Measurements from ENCODE around the gene EEF1A1.

EEF1A1 gene

GRCh38 chr6:73505142-73505541 lies 15.7 kb downstream of the EEF1A1 start:
- DNase-seq (ENCODE audit: low read depth): no peak

DNA sequence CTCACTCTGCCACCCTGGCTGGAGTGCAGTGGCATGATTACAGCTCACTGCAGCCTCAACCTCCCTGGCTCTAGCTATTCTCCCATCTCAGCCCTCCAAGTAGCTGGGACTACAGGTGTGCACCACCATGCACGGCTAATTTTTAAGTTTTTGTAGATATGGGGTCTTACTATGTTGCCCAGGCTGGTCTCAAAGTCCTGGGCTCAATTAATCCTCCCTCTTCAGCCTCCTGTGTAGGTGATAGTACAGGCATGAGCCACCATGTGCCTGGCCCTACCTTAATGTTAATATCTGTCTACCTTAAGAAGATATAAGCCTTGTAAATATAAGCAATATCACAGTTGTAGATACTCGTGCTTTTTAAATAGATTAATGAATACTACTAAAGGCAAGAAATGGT lies 16.7 kb downstream of the EEF1A1 start:
- DNase-seq (ENCODE audit: low read depth): no peak

DNA sequence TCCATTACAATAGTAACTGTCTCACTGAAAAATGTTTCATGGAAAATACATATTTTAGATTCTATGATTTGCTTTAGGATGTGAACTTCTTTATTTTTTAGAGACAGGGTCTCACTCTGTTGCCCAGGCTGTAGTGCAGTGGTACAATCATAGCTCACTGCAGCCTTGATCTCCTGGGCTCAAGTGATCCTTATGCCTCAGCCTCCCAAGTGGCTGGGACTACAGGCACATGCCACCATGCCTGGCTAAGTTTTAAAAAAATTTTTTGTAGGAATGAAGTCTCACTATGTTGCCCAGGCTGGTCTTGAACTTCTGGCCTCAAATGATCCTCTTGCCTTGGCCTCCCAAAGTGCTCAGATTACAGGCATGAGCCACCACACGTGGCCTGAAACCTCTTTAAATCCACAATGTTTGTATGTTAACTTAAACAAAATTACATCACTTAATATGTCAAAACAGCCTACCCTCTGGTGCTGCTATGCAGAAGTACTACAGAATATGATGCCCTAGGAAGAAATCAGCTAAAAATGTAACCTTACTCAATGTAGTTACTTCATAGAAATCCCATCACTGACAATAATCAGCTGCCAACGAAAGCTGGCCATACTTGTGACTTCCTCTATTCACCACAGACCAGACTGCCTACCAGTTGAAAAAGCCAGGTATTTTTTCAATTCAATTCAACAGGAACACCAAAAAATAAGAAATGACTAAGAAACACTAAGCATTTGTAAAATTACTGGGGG lies 17.6 kb downstream of the EEF1A1 start:
- no peak for DNase-seq (ENCODE audit: low read depth)

DNA sequence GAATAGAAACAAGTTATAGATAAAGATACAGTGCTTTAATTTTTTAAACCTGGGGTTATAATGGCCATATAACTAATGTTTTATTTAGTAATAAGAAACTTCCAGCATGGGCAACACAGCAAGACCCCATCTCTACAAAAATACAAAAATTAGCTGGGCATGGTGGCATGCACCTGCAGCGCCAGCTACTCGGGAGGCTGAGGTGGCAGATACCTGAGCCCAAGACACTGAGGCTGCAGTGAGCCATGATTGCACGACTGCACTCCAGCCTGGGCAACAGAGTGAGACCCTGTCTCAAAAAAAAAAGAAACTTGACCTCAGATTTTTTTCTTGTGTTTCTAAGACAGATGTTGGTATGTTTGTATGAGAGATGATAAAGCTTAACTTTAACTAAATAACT lies 22.9 kb downstream of the EEF1A1 start:
- DNase-seq (ENCODE audit: low read depth): no peak

DNA sequence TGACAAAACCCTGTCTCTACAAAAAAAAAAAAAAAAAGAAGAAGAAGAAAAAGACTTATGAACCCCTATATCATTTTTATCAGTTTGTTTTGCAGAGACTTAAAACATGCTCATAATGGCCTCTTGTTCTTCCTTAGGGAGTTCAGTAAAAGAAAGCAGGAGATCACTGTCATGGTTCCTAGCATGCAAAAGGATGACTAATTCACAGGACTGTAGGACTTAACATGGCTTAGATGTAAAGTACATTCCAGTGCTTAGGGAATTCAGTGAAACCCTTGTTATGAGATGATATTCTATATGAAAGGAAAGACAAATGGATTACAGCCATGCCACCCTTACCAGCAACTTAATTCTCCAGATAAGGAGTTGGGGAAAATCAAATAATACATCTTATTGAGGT lies 29.5 kb downstream of the EEF1A1 start:
- no peak for DNase-seq (ENCODE audit: low read depth)

DNA sequence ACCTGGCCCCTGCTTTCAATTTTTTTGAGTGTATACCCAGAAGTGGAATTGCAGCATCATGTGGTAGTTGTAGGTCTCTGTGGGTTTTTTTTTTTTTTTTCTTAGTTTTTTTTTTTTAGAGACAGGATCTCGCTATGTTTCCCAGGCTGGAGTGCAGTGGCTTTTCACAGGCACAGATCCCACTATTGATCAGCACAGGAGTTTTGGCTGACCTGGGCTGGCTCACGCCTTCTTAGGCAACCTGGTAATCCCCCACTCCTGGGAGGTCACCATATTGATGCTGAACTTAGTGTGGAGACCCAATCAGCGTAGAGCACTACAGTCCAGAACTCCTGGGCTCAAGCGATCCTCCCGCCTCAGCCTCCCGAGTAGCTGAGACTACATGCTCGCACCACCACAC lies 33.4 kb downstream of the EEF1A1 start:
- DNase-seq (ENCODE audit: low read depth): no peak

GRCh38 chr6:73484438-73484837 lies 36.4 kb downstream of the EEF1A1 start:
- DNase-seq (ENCODE audit: low read depth): no peak

DNA sequence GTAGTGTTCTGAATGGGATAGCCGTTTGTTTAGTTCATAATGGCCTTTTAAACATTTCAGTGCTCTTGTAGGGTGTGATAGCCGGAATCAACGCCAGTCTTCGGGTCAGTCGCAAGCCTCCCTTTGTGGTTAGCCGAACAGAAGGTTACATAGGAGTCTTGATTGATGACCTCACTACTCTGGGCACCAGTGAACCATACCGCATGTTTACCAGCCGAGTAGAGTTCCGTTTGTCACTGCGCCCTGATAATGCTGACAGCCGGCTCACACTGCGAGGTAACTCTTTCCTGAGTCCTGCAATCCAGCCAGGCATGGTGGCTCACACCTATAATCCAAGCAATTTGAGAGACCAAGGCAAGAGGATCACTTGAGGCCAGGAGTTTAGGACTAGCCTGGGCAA lies 38.9 kb downstream of the EEF1A1 start:
- DNase-seq (ENCODE audit: low read depth): no peak

DNA sequence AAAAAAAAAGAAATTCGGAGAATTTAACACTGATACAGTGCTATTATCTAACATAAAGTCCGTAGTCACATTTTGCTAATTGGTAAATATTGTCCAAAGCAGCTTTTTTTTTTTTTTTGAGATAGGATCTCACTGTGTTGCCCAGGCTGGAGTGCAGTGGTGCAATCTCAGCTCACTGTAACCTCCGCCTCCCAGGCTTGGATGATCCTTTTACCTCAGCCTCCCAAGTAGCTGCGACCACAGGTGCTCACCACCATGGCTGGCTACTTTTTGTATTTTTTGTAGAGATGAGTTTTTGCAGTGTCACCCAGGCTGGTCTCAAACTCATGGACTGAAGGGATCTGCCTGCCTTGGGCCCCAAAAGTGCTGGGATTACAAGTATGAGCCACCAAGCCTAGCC lies 43.4 kb downstream of the EEF1A1 start:
- no peak for DNase-seq (ENCODE audit: low read depth)

GRCh38 chr6:73476723-73477122 lies 44.1 kb downstream of the EEF1A1 start:
- DNase-seq (ENCODE audit: low read depth): no peak

GRCh38 chr6:73471686-73472290 lies 49.0 kb downstream of the EEF1A1 start:
- no peak for DNase-seq (ENCODE audit: low read depth)
